GM18951 (cell line): ENCODE measurements around the gene KCNQ4.

ENCODE experiments used
- POLR2A ChIP-seq: IDR thresholded peaks from 4 replicates; pipeline ENCODE4 v1.6.1; 2011; ENCODE audit warnings: mild to moderate bottlenecking; ENCODE audit not compliant: insufficient read length, insufficient read depth; ENCODE audit errors: extremely low read depth
- in situ Hi-C: fragments of 300-500 bp; cut with MboI; formaldehyde crosslinking; loops from one replicate; pipeline ENCODE4 v1.12.0; 2022; ENCODE audit warnings: low sequenced_read_pairs, mixed read lengths, inconsistent platforms; ENCODE audit not compliant: unreplicated experiment

KCNQ4 gene

DNA sequence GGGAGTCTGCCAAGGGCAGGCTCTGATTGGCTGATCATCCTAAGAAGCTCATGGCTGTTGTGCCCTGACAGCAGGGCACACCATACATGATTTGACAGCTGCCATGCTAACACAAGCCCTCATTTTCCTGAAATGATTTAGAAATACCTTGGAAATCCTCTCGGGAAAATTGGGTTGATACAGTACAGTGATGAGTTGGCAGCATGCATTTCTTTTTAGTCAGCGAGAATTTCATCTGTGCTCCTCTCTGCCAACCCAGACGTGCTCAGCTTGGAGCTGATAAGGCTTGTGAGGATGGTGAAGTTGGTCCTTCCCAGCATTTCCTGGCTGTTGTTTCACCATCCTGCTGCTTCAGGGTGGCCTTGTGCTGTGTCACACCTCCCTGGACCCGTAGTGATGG, 22.6 kb upstream of the KCNQ4 start:
- in situ Hi-C loops: no loop called here
- no peak for TF ChIP-seq POLR2A

DNA sequence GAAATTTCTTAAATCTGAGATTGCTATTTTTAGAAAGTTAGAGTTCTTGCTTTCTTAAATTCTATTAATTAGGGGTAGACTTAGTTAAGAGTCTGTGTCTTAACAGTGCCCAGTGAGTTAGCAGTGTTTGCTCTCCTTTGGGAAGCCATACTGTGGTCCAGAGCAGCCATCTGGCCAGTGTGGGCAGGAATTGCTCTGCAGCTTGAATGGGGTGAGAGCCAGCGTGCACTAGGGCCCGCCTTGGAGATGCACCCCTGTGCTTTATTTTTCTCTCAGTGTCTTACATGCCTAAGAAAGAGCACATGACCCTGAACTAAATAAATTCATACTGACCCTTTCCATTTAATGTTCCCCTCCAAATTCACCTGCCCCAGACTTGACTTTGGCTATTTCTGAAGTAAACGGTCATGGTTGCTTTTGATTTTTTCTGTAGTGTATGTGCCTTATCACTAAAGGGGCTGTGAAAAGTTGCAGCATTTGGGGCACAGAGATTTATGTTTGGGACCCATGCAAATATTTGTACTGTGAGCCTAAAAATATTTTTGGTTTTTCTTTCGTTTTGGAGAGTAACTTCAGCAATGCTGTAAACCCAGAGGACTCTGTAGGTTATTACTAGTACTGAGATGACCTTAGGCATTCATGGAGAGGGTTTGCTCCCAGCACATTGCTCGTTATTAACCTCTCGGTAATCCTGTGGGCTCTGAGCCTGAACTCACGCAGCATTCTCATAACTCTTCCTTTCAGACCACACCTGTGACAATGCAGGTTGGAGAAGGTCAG, 21.3 kb upstream of the KCNQ4 start:
- TF ChIP-seq POLR2A: no peak
- in situ Hi-C loops: no loop called here

DNA sequence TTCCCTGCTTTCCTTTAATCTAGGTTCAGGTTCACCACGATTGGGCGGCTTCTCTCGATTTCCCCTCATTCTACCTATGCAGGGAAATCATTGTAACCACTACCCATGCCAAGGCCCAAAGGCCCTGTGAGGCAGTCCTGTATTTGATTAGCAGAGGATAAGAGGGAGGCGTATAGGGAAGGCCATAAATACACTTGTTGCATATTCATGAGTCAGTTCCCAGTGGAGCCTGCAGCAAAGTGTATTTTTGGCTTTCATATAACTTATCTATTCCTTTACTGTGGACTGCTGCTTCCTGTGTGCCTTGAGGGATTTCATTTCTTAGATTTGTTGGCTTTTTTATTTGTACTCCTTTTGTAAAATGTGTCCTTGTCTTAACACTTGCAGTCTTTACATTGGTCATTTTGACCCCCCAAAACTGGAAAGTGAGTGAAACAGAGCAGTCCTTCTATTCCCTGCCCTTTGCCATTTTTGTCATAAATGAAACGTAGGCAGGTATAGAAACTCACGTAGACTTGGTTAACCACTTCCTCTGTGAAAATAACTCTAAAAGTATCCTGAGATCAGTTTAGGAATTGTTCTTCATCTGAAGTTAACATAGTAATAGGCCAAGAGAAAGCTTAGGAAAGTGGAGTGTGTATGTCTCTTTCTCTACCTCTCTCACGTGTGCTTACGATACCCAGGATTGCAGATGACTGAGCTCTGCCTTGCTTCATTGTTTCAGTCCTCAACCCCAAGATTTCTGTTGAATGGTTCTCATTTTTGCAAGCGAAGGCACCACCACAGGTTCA, 19.6 kb upstream of the KCNQ4 start:
- in situ Hi-C loops: no loop called here
- no peak for TF ChIP-seq POLR2A

DNA sequence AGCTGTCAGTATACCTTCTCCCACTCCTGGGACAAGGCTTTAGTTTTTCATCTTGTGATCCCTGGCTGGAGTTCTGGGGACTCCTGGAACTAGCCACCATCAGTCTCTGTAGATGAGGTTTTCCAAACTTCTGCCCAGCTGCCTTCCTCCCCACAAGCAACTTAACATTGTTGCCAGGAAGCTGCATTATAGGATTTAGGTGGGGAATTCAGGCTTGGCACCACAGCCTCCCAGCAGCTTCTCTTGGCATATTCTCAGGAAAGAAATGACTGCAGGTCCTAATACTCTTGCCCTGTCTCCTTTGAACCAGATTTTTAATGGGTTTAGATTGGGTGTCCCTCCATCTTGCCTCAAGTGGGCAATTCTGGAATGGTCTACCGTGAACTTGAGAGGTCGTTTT, 18.6 kb upstream of the KCNQ4 start:
- no peak for TF ChIP-seq POLR2A
- in situ Hi-C loops: no loop called here

DNA sequence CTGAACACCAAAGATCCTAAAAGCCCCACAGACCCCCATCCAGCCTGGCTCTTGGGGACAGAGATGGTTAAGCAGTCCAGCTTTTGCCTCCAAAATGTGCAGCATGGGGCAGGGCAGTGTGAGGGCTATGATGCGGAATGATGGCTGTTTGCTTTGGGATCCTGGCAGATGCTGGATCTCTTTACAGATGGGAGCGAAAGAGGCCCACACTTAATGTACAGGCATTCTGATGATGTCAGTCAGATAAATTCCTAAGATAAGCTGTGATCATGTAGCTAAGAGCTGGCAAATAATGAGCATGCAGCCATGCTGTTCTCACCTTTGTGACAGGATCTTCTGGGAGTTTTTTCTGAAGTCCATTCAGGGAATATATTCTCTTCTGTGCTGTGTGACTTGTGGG, 17.6 kb upstream of the KCNQ4 start:
- no peak for TF ChIP-seq POLR2A
- in situ Hi-C loops: no loop called here

DNA sequence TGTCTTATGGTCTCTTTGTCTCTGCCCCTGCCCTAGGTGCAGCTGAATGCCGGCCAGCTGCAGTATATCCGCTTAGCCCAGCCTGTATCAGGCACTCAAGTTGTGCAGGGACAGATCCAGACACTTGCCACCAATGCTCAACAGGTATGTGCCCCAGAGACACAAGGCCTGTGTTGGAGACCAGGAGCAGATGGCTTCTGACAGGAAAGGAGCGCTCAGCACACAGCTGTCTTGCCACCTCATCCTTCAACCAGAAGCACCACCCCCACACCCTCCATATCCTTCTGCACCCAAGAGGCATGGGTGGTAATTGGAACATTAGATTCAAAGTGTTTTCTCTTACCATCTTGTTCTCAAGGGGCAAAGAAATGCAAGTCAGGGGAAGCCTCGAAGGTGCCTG, 17.0 kb upstream of the KCNQ4 start:
- TF ChIP-seq POLR2A: no peak
- in situ Hi-C loops: no loop called here

DNA sequence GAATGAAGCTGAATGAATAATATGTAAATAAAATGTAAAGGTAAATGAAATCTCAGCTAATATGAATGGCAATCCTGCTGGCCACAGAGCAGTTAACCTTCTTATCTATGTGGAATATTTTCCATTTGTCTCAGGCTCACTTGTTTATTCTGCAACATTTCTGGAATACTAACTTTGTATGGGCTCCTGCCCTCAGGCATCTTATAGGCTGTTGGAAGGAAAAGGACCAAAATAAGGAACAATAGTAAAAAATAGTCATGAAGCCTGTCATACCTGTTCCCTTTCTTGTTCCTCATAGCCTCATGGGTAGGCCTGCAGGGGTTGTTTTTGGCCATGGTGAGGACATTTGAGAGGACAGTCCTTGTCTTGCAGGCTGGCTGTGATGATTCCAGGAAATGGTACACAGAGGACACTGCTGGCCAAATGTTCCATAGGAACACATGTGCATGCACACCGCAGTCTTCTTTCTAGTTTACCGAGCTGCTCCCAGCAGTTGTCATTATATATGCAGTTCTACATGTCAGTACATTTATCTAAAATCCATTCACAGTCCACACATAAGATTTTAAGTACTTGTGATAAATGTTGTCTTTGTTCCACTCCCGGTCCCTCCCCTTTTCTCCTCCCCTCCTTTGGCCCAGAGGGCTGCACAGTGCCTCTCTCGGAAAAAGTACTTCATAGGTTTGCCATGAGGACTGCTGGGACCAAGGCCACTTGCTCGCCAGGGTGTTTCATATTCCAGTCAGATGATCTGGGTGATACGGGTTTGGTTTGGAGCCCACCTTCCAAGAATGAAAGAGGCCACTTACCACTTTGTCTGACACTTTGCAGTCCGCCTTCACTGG, 15.2 kb upstream of the KCNQ4 start:
- TF ChIP-seq POLR2A: no peak
- in situ Hi-C loops: no loop called here

DNA sequence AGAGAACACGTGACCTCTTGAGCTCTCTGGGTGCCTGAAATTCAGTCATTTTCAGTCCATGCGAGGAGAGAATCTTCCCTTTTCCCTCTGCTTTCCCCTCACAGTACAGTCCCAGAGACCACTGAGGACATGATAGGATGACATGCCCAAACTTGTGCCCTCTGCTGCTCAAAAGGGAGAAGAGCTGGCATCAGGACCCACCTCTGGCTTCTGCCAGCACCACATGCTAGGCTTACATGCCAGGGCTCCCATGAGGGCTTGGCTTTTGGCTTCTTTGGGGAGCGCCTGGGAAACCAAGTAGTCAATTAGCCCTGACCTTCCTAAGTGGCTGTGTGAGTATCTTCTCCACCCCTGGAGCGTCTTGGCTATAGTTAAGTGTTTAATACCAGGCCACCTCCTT, 13.8 kb upstream of the KCNQ4 start:
- no peak for TF ChIP-seq POLR2A
- in situ Hi-C loops: loop anchor here (10.0 kb wide), 1 partner anchor 75 kb away; no protein-coding TSS in a partner anchor

DNA sequence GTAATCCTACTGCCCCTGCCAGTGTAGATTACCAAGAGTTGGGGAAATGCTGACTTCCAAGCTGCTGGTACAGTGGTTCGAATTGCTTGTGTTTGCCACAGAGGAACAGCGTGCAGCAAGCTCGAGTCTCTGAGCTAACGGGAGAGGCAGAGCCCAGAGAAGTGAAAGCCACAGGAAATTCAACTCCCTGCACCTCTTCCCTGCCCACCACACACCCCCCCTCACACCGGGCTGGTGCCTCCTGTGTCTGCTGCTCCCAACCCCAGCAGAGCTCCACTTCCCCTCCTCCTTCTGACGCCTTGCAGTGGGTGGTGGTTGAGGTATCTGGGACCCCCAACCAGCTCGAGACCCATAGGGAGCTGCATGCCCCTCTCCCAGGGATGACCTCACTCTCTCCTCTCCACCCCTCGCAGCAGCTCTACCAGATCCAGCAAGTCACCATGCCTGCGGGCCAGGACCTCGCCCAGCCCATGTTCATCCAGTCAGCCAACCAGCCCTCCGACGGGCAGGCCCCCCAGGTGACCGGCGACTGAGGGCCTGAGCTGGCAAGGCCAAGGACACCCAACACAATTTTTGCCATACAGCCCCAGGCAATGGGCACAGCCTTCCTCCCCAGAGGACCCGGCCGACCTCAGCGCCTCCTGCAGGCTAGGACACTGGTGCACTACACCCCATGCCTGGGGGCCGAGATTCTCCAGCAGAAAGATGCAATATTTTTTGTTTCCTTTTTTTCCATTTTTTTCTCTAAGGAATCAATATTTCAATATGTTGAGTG, 13.1 kb upstream of the KCNQ4 start:
- in situ Hi-C loops: loop anchor here (10.0 kb wide), 1 partner anchor 74 kb away; no protein-coding TSS in a partner anchor
- no peak for TF ChIP-seq POLR2A

DNA sequence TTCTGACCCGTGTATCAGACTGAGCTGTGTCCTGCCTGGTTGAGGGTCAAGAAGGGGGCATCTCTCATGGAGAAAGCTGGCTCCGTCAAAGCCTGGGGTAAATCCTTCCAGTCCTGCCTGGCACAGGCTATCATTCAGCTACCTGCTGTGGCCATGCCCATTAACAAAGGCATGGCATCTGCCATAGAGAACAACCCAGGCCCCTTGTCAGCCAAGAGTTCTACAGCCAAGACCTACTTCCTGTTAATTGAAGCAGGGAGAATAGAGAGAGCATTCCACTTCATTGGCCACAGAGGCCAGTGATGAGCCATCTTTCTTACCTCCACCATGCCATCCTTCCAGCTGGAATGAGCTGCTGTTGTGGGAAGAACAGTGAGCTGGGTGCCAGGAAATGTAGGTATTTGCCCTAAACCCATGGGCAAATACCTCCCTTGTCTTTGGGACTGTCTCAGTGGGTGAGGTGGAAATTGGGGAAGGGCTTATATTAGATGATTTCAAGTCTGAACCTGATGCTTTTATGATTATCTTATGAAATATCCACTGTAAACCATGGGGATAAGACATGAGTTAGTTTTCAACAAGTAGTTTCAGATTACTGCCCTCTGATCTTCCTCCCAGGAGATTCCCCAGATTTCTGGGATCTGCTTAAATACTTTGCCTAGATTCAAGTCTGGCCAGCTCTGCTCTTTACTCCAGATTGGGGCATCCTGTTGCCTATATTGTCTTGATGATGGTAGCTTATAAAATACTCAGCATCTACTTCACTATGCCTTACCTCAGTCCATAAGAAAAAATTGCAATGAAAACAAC, 11.2 kb upstream of the KCNQ4 start:
- TF ChIP-seq POLR2A: no peak
- in situ Hi-C loops: loop anchor here (10.0 kb wide), 1 partner anchor 72 kb away; no protein-coding TSS in a partner anchor

DNA sequence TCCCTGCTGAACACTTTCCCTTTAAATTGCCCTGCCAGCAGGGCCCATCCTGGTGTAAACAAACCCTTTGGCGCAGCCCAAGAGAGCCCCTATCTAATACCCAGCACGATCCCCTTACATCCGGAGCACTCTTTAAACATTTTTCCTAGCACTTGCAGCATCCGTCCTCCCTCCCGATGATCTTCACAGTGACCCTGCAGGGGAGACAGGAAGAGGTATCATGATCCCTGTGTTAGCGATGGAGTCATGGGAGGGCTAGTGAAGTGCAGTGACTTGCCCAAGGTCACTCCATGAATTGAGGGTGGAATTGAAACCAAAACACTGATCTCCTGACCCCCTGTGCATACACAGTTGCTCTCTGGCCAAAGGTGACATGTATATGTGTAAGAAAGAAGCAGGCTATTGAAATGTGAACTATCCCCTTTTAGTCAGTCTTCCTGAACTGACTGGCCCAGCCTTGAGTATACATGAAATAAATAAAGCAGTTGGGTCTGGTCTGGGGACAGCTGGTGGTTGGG, 9.8 kb upstream of the KCNQ4 start:
- no peak for TF ChIP-seq POLR2A
- in situ Hi-C loops: loop anchor here (10.0 kb wide), 1 partner anchor 71 kb away; no protein-coding TSS in a partner anchor

DNA sequence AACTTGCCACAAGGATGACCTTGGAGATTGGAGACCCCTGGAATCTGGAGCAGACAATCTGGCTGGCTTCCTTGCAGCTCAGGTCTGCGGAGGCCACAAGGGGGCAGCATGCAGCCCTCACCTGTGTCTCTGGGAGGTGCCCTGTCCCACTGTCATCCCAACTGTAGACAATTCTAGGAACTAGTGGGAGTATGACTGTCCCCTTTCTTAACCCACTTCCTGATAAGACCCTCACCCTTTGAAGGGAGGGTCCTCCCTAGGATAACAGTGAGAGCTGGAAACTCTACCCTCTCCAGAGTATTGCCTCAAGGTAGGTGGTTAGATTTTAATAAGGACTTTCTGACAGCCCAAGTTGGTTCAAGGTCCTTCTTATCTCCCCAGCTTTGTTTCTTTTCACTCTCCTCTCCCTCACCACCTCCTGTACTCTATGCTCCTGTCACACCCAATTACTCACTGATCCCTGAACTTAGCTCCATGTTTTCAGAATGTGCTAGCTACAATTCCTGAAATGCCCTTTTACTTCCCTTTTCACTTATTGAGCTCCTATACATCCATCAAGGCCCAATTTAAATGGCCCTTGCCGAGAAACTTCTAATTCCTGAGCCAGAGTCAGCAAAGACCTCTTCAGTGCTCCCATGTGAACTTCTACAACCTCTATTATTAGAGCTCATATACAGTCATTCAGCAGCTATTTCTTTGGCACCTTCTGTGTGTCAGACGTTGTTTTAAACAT, 9.2 kb upstream of the KCNQ4 start:
- in situ Hi-C loops: loop anchor here (10.0 kb wide), 1 partner anchor 70 kb away; no protein-coding TSS in a partner anchor
- TF ChIP-seq POLR2A: no peak
